Measurements from ENCODE around the gene UNC5C. TPM values are rescaled to one million over a fixed set of nuclear protein-coding genes. Genes with fewer than 3 reads are reported as not detected.

The UNC5C gene
- total RNA-seq, 1 experiment from 2014 or later: 11.3 TPM

DNA sequence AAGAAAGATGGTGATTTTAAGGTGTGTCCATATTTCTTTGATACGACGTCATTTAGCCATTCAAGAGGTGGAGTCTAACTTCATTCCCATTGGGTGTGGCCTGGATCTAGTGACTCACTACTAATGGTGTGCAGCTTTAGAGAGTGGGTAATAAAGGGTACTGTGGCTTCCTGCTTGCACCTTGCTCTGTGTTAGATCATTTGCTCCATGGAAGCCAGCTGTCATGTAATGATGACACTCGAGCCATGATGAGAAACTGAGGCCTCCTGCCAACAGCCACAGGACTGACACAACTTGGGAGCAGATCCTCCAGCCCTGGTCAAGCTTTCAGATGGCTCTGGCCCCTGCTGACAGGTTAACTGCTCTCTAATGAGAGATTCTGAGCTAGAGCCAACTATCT is 82.0 kb downstream of the UNC5C start:
- no peak for DNase-seq (ENCODE audit: low spot score)

DNA sequence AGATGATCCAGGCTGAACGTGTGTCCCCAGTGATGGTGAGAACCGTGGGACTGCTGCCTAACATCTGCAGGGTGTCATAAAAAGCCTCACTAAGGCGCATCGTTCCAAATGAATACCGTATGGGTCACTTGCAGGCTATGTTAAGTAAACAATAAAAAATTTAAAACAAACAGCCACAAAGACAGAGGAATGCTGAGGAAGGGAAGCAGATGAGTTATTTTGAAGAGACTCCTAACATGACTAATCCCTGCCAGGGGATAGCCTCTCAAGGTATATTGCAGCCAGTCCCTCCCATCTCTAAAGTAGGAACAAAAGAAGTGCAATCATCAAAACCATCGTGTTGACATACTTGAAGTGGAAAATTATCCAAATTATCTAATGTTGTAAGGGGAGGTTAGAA is 83.8 kb downstream of the UNC5C start:
- no peak for DNase-seq (ENCODE audit: low spot score)

DNA sequence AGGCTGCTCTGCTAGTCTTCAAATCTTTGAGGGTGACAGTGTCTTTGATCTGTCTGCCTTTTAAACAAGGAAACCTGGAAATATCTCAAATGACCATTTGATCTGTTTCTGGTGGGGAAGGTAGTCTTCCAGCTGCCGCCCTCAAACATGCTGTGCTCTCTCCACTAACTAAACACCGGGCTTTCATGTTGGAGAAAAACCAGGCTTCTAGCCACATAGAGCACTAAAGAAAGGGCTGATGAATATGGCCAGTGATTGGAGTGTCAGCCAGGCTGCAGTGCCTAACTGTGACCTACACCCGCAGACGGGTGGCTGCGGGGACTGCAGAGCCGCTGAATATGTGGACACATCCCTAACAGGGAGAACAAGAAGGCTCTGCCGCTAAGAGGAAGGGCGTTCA is 85.9 kb downstream of the UNC5C start:
- DNase-seq (ENCODE audit: low spot score): no peak

DNA sequence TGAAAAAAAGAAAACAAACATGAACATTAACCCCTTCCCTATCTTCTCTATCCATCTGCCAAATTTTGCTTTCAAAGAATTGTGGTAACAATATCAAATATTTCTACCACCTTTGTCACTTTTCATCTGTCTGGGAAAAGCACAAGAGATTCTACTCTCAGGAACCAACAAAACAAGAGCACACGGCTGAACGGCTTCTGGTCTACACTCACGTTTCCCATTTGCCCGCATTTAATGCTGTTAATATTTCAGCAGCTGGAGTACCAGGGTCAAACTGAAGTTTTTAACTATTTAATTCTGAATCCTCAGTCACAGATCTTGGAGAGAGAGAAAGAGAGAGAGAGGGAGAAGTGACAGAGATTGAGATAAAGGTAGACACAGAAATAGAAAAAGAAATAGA is 91.4 kb downstream of the UNC5C start:
- DNase-seq (ENCODE audit: low spot score): no peak

DNA sequence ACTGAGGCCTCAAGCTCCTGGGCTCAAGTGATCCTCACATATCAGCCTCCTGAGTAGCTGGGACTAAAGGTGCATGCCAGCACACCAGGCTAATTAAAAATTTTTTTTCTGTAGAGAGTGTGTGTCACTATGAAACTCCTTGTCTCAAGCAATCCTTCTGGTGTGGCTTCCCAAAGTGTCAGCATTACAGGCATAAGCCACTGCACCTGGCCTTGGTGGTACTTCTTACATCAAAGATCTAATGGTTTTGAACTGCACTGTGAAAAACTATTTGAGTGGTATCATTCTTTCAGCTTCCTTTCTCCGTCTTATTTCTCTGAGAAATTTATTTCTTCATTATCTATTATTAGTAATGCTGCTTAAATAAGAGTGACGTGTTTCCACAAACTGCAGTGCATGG is 98.5 kb downstream of the UNC5C start:
- DNase-seq (ENCODE audit: low spot score): no peak

- DNase-seq (ENCODE audit: low spot score): no peak
Measured at GRCh38 chr4:95446173-95446572, 102.6 kb downstream of the UNC5C start.

DNA sequence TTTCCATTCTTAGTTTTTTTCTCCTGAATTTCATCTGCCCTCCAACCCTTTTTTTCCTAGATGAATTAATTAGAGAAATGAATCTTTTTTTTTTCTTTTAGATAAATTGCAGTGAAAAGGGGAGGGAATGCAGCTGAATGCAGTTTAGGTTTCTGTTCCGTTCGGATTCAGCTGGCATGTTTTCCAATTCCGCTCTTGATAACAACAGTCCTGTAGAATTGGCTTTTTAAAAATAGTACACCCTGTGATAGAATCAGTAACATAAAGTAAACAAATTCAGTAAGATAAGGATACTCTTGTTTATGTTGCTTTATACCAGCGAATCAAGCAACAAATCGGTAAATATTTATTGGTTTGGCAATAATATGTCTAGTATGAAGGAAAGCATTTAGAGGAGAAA is 103.5 kb downstream of the UNC5C start:
- DNase-seq (ENCODE audit: low spot score): no peak

DNA sequence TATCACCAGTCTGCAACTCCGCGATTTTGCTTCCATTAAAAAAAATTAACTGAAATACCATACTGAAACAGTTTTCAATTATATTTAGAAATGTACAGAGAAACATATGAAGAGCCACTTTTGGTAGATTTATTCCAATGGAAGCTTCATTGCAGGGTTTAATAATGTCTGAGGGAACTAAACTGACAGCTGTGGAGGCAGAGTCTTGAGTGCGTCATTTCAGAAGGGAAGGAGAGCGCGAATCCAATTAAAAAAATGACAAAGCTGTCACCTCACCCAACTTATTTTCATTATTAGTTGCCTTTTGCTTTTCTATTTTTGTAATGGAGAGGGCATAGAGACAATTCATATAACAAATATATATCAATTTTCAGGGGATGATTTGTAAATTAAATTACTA is 104.0 kb downstream of the UNC5C start:
- no peak for DNase-seq (ENCODE audit: low spot score)

DNA sequence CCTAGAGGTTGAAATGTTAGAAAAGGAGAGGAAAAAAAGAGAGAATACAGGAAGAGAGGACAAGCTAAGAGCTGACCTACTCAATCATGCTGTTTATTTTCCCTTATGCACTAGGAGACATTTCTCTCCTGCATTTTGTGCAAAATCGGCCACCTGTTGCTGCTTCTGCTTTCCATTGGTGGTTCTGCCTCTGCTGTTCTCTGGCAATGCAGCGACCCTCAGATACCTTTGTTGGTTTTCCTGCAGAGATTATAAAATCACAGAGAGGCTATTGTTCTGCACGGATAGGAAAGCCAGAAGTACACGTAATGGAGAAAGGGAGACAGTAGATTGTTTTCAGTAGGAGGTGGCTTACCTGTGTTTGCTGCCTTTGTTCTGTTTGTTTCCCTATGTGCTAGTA is 108.9 kb downstream of the UNC5C start:
- no peak for DNase-seq (ENCODE audit: low spot score)

DNA sequence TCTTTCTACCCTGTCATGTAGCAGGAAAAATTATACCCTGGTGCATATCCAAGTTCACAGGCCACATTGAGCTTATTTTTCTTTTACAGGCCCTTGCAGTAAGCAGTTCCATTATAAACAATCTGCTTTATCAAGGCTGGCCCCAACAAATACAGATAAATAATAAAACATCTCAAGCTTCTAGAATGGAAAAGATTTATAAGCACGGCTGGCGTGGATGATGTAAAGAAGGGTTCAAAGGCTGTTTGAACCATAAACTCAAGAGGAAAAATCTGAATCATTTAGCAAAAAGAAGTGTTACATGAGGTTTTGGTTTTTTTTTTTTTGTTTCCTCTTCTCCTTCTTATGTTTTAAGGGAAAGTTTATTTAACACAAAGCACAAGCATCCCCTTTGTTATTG is 109.7 kb downstream of the UNC5C start:
- DNase-seq (ENCODE audit: low spot score): no peak

DNA sequence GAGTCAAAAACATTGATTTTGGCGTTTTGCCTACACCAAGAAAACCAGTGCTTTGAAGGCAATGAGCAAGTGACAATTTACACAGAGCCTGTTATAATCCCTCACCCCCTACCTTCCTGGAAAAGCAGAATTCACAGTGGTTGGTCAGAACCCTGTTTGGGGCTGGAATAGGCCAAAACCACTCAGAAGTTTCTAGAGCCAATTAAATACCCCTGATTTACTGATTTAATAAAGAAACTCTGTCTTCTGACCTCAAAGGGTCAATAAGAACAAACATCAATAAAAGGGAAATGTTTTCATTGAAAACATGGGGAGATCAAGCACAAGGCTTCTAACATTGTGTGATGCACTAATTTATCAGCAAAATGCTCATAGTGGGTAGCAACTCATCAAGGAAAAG is 116.3 kb downstream of the UNC5C start:
- no peak for DNase-seq (ENCODE audit: low spot score)

DNA sequence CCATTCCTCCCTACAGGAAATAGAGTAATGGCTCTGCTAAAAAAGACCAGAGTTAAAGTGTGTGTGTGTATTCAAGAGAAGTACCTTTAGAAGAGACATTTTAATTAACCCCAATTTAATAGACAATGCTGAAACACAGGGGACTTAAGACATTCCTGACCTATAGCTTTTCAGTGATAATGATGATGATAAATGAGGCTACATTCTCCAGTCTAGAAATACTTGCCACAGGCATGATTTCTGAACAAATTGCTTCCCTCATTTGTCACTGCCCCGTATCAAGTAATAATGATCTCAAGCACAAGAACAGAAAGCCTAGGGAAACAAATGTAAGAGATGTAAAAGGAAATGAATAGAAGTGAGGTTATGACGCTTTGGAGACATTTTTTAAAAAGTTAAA is 117.1 kb downstream of the UNC5C start:
- DNase-seq (ENCODE audit: low spot score): no peak

DNA sequence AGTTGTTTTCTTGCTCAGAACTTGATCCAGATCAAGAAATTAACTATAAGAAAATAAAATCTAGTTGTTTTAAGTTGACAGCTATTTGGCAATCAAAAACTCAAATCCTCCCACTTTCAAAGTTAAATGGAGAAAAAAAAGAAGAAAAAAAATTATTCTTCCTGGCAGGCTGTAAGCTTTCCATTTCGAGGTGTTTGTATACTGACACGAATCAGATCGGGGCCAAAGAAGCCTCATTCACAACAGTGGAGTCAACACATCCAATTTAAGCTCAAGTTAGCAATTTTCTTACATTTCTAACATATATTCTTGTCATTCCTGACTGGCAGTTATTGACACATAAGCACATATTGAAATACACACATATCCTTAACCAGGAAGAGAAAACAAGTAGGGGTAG is 119.4 kb downstream of the UNC5C start:
- DNase-seq (ENCODE audit: low spot score): no peak

GRCh38 chr4:95428291-95429070 is 120.3 kb downstream of the UNC5C start:
- no peak for DNase-seq (ENCODE audit: low spot score)

DNA sequence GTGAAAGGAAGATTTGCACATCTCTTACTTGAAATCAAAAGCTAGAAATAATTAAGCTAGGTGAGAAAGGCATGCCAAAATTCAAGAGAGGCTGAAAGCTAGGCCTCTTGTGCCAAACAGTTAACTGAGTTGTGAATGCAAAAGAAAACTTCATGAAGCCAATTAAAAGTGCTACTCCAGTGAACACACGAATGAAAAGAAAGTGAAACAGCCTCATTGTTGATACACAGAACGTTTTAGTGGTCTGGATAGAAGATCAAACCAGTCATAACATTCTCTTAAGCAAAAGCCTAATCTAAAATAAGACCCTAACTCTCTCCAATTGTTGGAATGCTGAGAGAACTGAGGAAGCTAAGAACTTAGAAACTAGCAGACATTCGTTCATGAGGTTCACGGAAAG is 122.3 kb downstream of the UNC5C start:
- DNase-seq (ENCODE audit: low spot score): no peak

- no peak for DNase-seq (ENCODE audit: low spot score)
Measured at GRCh38 chr4:95422436-95422835, 126.3 kb downstream of the UNC5C start.

DNA sequence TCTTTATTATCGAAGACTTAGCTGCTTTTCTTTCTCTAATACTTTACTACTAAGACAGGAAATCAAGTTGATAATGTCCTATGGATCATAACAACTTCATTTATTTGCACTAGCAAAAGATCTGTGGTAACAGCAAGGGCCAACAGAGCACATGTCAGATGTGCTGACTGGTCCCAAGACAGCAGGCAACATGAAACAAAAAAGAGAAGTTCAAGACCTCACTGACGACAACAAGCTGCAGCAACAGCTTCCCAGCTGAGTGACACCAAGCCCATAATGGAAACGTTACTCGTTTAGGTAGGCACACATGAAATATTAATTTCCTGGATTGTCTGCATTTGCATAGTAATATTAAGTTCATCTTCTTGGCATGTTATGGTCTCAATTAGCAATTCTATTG is 126.9 kb downstream of the UNC5C start:
- DNase-seq (ENCODE audit: low spot score): no peak

- DNase-seq (ENCODE audit: low spot score): no peak
Measured at GRCh38 chr4:95417531-95417930, 131.2 kb downstream of the UNC5C start.

DNA sequence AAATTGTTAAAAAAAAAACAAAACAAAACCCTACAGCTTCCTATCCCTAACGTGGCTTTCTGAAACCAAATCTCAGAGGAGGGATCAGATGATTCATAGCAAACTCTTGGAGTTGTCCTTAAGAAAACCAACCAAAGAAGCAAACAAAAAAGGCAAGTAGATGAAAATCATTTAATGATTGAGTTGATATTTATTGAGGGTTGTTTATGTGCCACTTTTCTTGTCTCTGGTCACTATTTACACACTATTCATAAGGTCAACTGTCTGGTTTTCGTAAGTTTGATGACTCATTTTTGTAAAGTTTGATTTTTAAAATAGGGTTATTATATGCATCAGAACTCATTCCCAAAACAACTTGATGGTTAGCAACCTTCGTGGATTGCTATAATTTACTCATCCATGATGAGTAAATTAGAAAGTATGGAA is 133.4 kb downstream of the UNC5C start:
- no peak for DNase-seq (ENCODE audit: low spot score)

DNA sequence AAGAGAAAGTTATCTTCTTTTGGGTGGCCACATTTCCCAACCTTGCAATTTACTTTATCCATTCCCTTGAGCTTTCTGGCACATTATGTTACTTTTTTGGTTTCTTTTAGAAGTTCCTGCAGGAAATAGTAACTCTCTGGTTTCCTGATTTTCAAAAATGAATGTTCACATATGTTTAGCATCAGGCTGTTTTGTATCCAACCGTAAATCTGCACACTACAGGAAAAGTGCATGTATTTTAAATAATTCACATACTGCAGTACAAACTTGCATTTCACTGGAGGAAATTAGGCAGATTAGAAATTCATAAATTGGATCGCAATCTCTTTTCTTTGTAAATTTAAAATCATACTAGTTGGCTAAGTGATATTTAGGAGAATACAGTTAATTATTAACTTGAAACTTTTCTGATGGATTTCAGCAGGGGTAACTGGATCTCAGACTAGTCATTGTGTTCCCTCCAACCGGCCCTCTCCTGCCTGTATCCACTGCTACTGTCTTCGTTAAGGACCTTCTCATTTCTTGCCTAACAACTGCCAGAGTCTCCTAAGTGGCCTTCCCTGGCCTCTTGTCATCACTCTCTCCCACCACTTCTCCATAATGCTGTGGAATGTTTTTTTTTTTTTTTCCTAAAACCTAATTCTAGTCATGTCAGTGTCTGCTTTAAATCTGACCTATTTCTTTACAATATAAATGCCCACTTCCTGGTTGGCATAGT is 137.2 kb downstream of the UNC5C start:
- DNase-seq (ENCODE audit: low spot score): no peak

GRCh38 chr4:95410387-95410977 is 138.3 kb downstream of the UNC5C start:
- no peak for DNase-seq (ENCODE audit: low spot score)

DNA sequence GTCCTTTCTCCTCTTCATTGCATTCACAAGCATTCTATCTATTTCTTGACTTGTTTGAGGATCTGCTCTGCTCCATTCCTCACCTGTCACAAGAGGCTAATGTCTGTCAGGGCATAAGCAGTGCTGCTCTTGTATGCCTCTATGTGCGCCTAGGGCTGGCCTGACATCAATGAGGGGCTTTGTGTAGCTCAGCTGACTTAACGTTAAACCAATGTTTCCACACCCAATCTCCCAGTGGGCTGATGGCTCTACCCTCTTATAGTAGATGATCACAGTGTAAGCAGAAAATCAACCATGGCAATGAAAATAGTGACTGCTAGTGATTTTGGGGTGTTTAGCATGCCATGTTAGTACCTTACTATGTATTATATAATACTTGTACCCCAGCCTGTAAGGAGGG is 139.0 kb downstream of the UNC5C start:
- DNase-seq (ENCODE audit: low spot score): no peak

DNA sequence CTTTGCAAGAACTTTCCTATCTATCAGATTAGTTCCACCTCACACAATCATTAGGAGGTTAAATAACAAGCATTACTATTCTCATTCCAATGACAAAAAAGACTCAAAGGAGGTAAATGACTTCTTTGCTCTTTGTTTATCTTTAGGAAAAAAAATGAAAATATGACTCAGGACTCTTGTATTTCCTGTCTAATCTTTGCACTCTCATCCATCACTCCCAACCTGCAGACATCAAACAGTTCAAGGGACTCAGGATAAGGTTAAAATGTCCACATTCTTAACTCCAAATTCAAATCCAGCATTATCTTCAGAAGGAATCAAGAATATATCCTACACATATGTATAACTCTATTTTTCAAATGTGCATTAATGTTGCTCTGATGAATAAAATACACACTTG is 139.6 kb downstream of the UNC5C start:
- DNase-seq (ENCODE audit: low spot score): no peak

Data from H4 (cell line).